SK-N-SH (cell line): ENCODE results near the gene BACE2. TPM values are rescaled to one million over a fixed set of nuclear protein-coding genes. Genes with fewer than 3 reads are reported as not detected.
"Not testable (repeated sequence)": the region's sequence is repeated elsewhere in the genome, so short reads cannot be mapped to it uniquely, and the experiment has no call there.

Experiments used
- CTCF ChIA-PET: fragments of 300-600, 350-600 bp; formaldehyde crosslinking; extraction: SDS; loops from one replicate; lab custom pipeline; 2021; lab: Yijun Ruan, JAX
- POLR2A ChIA-PET: fragments of 350-600 bp; sonication (Branson Sonifier 250); formaldehyde crosslinking; extraction: SDS; loops from one replicate; lab custom pipeline; 2020; ENCODE audit warnings: antibody characterized with exemption, inconsistent platforms; lab: Yijun Ruan, JAX
- DNase-seq: peaks from one replicate; pipeline ENCODE4 v3.0.0; 2012
- H2AFZ ChIP-seq: fragments of 200-600 bp; sonication (generic); 2 replicates; pipeline ENCODE4 v1.8.1; 2016; ENCODE audit warnings: antibody characterized with exemption, mild to moderate bottlenecking, low read depth
- H3F3A ChIP-seq: fragments of 200-600 bp; sonication (generic); replicated peaks from 2 replicates; pipeline ENCODE3; 2016; ENCODE audit warnings: antibody characterized with exemption, mild to moderate bottlenecking; ENCODE audit not compliant: insufficient read depth
- H3K27ac ChIP-seq, 2 experiments: fragments of 200-500 bp in 1 of 2; fragments of 200-600 bp in 1 of 2; sonication (Bioruptor generic) in 1 of 2; sonication (generic), shearing (Covaris generic) in 1 of 2; 2 replicates each; pipeline versions ENCODE4 v1.5.1 to v1.6.1; 2014 to 2016; ENCODE audit warnings: low read depth in 2 of 2, inconsistent platforms in 1 of 2, low read length in 1 of 2, mild to moderate bottlenecking in 1 of 2, mixed read lengths in 1 of 2
- H3K27me3 ChIP-seq: fragments of 200-600 bp; sonication (generic), shearing (Covaris generic); 2 replicates; pipeline ENCODE4 v1.6.1; 2016; ENCODE audit warnings: mixed run types; ENCODE audit not compliant: insufficient read depth
- H3K36me3 ChIP-seq, 2 experiments: fragments of 200-500 bp in 1 of 2; fragments of 200-600 bp in 1 of 2; sonication (Bioruptor generic) in 1 of 2; sonication (generic) in 1 of 2; replicated peaks in 1 of 2; 2 replicates each; pipeline versions ENCODE3 to v1.5.1; 2014 to 2016; ENCODE audit warnings: low read length in 1 of 2, mild to moderate bottlenecking in 1 of 2; ENCODE audit not compliant: insufficient read depth in 2 of 2, control insufficient read depth in 1 of 2
- H3K4me1 ChIP-seq, 2 experiments: fragments of 200-500 bp in 1 of 2; fragments of 200-600 bp in 1 of 2; sonication (Bioruptor generic) in 1 of 2; sonication (generic), shearing (Covaris generic) in 1 of 2; 2 replicates each; pipeline versions ENCODE4 v1.5.1 to v1.6.1; 2014 to 2016; ENCODE audit warnings: low read depth in 1 of 2, low read length in 1 of 2, mixed run types in 1 of 2; ENCODE audit not compliant: insufficient read depth in 2 of 2, control insufficient read depth in 1 of 2
- H3K4me2 ChIP-seq: fragments of 200-600 bp; sonication (generic), shearing (Covaris generic); 2 replicates; pipeline ENCODE4 v1.6.1; 2017; ENCODE audit warnings: mixed run types
- H3K4me3 ChIP-seq, 2 experiments: fragments of 200-500 bp in 1 of 2; fragments of 200-600 bp in 1 of 2; sonication (Bioruptor generic) in 1 of 2; sonication (generic), shearing (Covaris generic) in 1 of 2; 2 replicates each; pipeline versions ENCODE4 v1.5.1 to v1.8.1; 2014 to 2016; ENCODE audit warnings: low read depth in 2 of 2, inconsistent platforms in 1 of 2, low read length in 1 of 2, mild to moderate bottlenecking in 1 of 2, mixed read lengths in 1 of 2, moderate library complexity in 1 of 2
- H3K79me2 ChIP-seq: fragments of 200-600 bp; sonication (generic); 2 replicates; pipeline ENCODE4 v1.8.1; 2017; ENCODE audit warnings: mild to moderate bottlenecking; ENCODE audit not compliant: insufficient read depth
- H3K9ac ChIP-seq: fragments of 200-600 bp; sonication (generic); 2 replicates; pipeline ENCODE4 v1.6.1; 2017; ENCODE audit warnings: mixed run types
- H3K9me2 ChIP-seq: fragments of 200-600 bp; sonication (generic); 2 replicates; pipeline ENCODE4 v1.6.1; 2017; ENCODE audit warnings: mixed run types
- H3K9me3 ChIP-seq: fragments of 200-600 bp; sonication (generic); 2 replicates; pipeline ENCODE4 v1.6.1; 2017; ENCODE audit warnings: mixed run types, mild to moderate bottlenecking, moderate library complexity
- H4K20me1 ChIP-seq: fragments of 200-600 bp; sonication (generic); 2 replicates; pipeline ENCODE4 v1.6.1; 2017; ENCODE audit warnings: mild to moderate bottlenecking, mixed run types; ENCODE audit not compliant: insufficient read depth
- CHD2 ChIP-seq: fragments of 150-350 bp; IDR thresholded peaks from 2 replicates; pipeline ENCODE4 v1.6.1; 2018; ENCODE audit warnings: low read length; ENCODE audit not compliant: partially characterized antibody
- ELF1 ChIP-seq: IDR thresholded peaks from 2 replicates; pipeline ENCODE4 v1.4.0; 2012
- EZH2phosphoT487 ChIP-seq: fragments of 200-600 bp; sonication (generic); IDR thresholded peaks from 2 replicates; pipeline ENCODE4 v1.6.1; 2017; ENCODE audit warnings: low read depth, mixed run types, mild to moderate bottlenecking, antibody characterized with exemption, moderate library complexity, borderline replicate concordance
- FOXJ3 ChIP-seq: sonication (generic); formaldehyde crosslinking; IDR thresholded peaks from 2 replicates; pipeline ENCODE4 v1.5.1; 2020; ENCODE audit warnings: mild to moderate bottlenecking, missing genetic modification reagents
- FOXM1 ChIP-seq: IDR thresholded peaks from 2 replicates; pipeline ENCODE4 v1.4.0; 2012; ENCODE audit warnings: low read depth, mild to moderate bottlenecking
- GABPA ChIP-seq: IDR thresholded peaks from 2 replicates; pipeline ENCODE4 v1.4.0; 2012; ENCODE audit warnings: low read depth, mild to moderate bottlenecking
- MXI1 ChIP-seq: IDR thresholded peaks from 2 replicates; pipeline ENCODE4 v1.6.1; 2012; ENCODE audit warnings: mild to moderate bottlenecking, low read depth, low read length, improper control_type of control experiment
- NFIC ChIP-seq: IDR thresholded peaks from 2 replicates; pipeline ENCODE4 v1.4.0; 2012; ENCODE audit warnings: borderline replicate concordance
- RAD21 ChIP-seq: IDR thresholded peaks from 2 replicates; pipeline ENCODE4 v1.6.1; 2012; ENCODE audit warnings: mild to moderate bottlenecking, low read length
- RCOR1 ChIP-seq: fragments of 150-350 bp; IDR thresholded peaks from 2 replicates; pipeline ENCODE4 v1.6.1; 2017; ENCODE audit warnings: antibody characterized with exemption, low read length
- SIN3A ChIP-seq: IDR thresholded peaks from 2 replicates; pipeline ENCODE4 v1.6.1; 2012; ENCODE audit warnings: low read depth, mild to moderate bottlenecking, low read length, moderate library complexity, borderline replicate concordance
- SMC3 ChIP-seq: IDR thresholded peaks from 2 replicates; pipeline ENCODE4 v1.6.1; 2012; ENCODE audit warnings: low read depth, low read length, improper control_type of control experiment
- TCF12 ChIP-seq: IDR thresholded peaks from 2 replicates; pipeline ENCODE4 v1.4.0; 2012
- TEAD4 ChIP-seq: IDR thresholded peaks from 2 replicates; pipeline ENCODE4 v1.4.0; 2012; ENCODE audit warnings: mild to moderate bottlenecking, borderline replicate concordance; ENCODE audit not compliant: insufficient read depth
- YY1 ChIP-seq: IDR thresholded peaks from 2 replicates; pipeline ENCODE4 v1.4.0; 2012; ENCODE audit warnings: low read depth, mild to moderate bottlenecking
- WGBS: methylation state at CpG from one replicate; pipeline ENCODE4 v1.1.6; 2017; ENCODE audit warnings: low lambda C conversion rate; 5-methylcytosine and 5-hydroxymethylcytosine counted together
- polyA plus RNA-seq, 3 experiments: library from polyadenylated mRNA; depleted of rRNA; stranded (reverse); fragments of >200 nt; gene quantifications; 2 replicates each; pipeline ENCODE4 v1.2.3, GENCODE V29; 2012
- TF ChIP-seq, protein P1 (sequence below): IDR thresholded peaks from 2 replicates; pipeline ENCODE4; 2012
- TF ChIP-seq, protein P2 (sequence below): IDR thresholded peaks from 2 replicates; pipeline ENCODE4 v1.4.0; 2012; ENCODE audit warnings: low read depth
- TF ChIP-seq, protein P3 (sequence below): fragments of 150-350 bp; IDR thresholded peaks from 2 replicates; pipeline ENCODE4 v1.6.1; 2016; ENCODE audit warnings: mild to moderate bottlenecking, low read depth, low read length

BACE2 gene
- polyA plus RNA-seq, 1 of the 3 experiments (the other 2 are of a cell fraction), result 23.4 TPM

DNA sequence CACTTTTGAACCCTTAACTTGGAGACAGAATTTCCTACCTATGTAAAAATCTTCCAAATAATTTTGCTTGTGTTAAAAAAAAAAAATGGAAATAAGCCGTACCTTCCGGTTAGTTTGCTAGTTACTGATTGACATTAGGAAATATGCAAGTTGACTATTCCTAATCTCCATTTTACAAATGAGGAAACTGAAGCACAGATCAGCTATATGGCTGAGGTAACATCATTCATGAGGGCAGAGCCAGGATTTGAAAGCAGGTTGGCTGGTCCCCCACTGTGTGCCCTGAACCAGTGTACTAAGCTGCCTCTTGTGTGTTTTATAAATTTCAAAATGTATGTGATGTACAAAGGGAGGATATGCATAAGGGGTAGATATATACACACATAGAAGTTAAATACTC lies 29.6 kb downstream of the BACE2 start:
- H2AFZ ChIP-seq, result no peak overlapping the region
- no peak for DNase-seq
- 89% methylated on average over 2 of the region's 2 CpGs for WGBS
- H3K9me2 ChIP-seq, result no peaks in the 10 kb centered on the region
- ChIA-PET CTCF (no interaction called here), POLR2A (no interaction called here)
- no peak for TF ChIP-seq TEAD4
- TF ChIP-seq, protein P1, sequence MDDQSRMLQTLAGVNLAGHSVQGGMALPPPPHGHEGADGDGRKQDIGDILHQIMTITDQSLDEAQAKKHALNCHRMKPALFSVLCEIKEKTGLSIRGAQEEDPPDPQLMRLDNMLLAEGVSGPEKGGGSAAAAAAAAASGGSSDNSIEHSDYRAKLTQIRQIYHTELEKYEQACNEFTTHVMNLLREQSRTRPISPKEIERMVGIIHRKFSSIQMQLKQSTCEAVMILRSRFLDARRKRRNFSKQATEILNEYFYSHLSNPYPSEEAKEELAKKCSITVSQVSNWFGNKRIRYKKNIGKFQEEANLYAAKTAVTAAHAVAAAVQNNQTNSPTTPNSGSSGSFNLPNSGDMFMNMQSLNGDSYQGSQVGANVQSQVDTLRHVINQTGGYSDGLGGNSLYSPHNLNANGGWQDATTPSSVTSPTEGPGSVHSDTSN, result no peak
- TF ChIP-seq FOXM1, result no peak
- TF ChIP-seq, protein P2, sequence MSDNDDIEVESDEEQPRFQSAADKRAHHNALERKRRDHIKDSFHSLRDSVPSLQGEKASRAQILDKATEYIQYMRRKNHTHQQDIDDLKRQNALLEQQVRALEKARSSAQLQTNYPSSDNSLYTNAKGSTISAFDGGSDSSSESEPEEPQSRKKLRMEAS, result no peak
- TF ChIP-seq TCF12, result no peak
- TF ChIP-seq NFIC, result no peak
- no peak for TF ChIP-seq RAD21
- TF ChIP-seq, protein P3, sequence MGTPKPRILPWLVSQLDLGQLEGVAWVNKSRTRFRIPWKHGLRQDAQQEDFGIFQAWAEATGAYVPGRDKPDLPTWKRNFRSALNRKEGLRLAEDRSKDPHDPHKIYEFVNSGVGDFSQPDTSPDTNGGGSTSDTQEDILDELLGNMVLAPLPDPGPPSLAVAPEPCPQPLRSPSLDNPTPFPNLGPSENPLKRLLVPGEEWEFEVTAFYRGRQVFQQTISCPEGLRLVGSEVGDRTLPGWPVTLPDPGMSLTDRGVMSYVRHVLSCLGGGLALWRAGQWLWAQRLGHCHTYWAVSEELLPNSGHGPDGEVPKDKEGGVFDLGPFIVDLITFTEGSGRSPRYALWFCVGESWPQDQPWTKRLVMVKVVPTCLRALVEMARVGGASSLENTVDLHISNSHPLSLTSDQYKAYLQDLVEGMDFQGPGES, result no peak
- no peaks in the 10 kb centered on the region for H4K20me1 ChIP-seq
- no peaks in the 10 kb centered on the region for H3K36me3 ChIP-seq
- no peaks in the 10 kb centered on the region for H3K27me3 ChIP-seq
- H3F3A ChIP-seq, result no peaks in the 10 kb centered on the region
- H3K4me3 ChIP-seq, result no peak overlapping the region
- H3K9ac ChIP-seq, result no peak overlapping the region
- no peaks in the 10 kb centered on the region for H3K9me3 ChIP-seq
- no peak overlapping the region for H3K4me2 ChIP-seq
- no peaks in the 10 kb centered on the region for H3K79me2 ChIP-seq
- no peaks in the 10 kb centered on the region for H3K4me1 ChIP-seq
- H3K27ac ChIP-seq, result no peak overlapping the region

DNA sequence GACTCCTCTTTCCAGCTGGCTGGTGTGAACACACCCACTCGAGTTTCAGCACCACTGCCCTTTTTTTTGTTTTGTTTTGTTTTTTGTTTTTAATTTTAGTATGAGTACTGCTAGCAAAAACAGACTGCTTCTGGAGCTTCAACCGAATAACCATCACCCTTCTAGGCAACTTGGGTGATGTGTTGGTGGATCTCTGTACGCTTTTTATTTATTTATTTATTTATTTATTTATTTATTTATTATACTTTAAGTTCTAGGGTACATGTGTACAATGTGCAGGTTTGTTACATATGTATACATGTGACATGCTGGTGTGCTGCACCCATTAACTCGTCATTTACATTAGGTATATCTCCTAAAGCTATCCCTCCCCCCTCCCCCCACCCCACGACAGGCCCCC lies 30.7 kb downstream of the BACE2 start:
- H3K4me2 ChIP-seq, H3K79me2 ChIP-seq, H3K9ac ChIP-seq, H3K9me3 ChIP-seq, DNase-seq, H3K36me3 ChIP-seq, CTCF ChIA-PET, H3K27me3 ChIP-seq, H2AFZ ChIP-seq, H3K9me2 ChIP-seq, POLR2A ChIA-PET, H3K4me3 ChIP-seq, H4K20me1 ChIP-seq, H3K27ac ChIP-seq, H3F3A ChIP-seq, H3K4me1 ChIP-seq: not testable (repeated sequence)
- 38% methylated on average over 5 of the region's 5 CpGs for WGBS

DNA sequence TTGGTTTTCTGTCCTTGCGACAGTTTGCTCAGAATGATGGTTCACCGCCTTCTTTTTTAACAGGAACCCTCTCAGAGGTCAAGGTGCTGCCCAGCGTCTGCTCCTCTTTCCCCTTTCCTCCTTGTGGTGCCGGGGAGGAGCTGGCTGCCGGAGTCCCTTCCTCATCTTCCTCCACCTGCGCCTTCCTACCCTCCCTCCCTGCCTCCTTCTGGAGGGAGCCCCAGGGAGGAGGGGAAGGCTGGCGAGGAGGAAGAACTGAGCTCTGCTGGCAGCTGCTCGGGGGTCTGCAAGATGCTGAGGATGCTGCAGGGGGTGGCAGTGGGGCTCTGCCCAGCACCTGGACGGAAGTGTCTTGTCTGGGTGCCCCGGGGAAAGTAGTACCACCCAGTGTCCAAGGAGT lies 31.2 kb downstream of the BACE2 start:
- Histone ChIP-seq H3K27me3 (no peaks in the 10 kb centered on the region), H3K9me2 (no peaks in the 10 kb centered on the region), H3K79me2 (no peaks in the 10 kb centered on the region), H3K4me1 (no peaks in the 10 kb centered on the region), H3K27ac (no peak overlapping the region), H3F3A (no peaks in the 10 kb centered on the region), H3K9me3 (no peaks in the 10 kb centered on the region), H4K20me1 (no peaks in the 10 kb centered on the region), H3K4me3 (no peak overlapping the region), H2AFZ (no peak overlapping the region), H3K9ac (no peak overlapping the region), H3K36me3 (no peaks in the 10 kb centered on the region), H3K4me2 (no peak overlapping the region)
- POLR2A ChIA-PET, result no interaction called here
- DNase-seq, result no peak
- 54% methylated on average over 6 of the region's 10 CpGs for WGBS
- CTCF ChIA-PET, result interaction anchor here (1.1 kb wide), 1 partner anchor 28 kb away, joined by 3 read pairs; no protein-coding TSS in a partner anchor
- TF ChIP-seq, protein P1, result no peak
- TF ChIP-seq RCOR1, result no peak
- TF ChIP-seq, protein P2, result no peak
- no peak for TF ChIP-seq MXI1
- no peak for TF ChIP-seq CHD2
- TF ChIP-seq, protein P3, result no peak
- TF ChIP-seq SMC3, result no peak
- no peak for TF ChIP-seq NFIC
- no peak for TF ChIP-seq YY1
- TF ChIP-seq EZH2phosphoT487, result no peak
- TF ChIP-seq ELF1, result no peak
- no peak for TF ChIP-seq GABPA
- TF ChIP-seq FOXM1, result no peak
- TF ChIP-seq FOXJ3 (CRISPR knock-in tag), result no peak
- TF ChIP-seq SIN3A, result no peak
- TF ChIP-seq TCF12, result no peak
